Activated T-cell treated with anti-CD3 and anti-CD28 coated beads, Interleukin-2, amount 50 U/mL, for 72 hours (primary cell): ENCODE measurements around the gene IL36RN. TPM values are rescaled to one million over a fixed set of nuclear protein-coding genes. Genes with fewer than 3 reads are reported as not detected.

Source experiments
- ATAC-seq, 2 donors: fragments of 150-1000 bp; cut with Tn5 transposase; replicated peaks in 1 of 2; 2 replicates each; pipeline ENCODE4 v1.10.0; 2021; ENCODE audit warnings: moderate library complexity in 2 of 2, mild to moderate bottlenecking in 1 of 2
- DNase-seq, 2 donors: peaks; one replicate each; pipeline ENCODE4 v3.0.0; 2021 to 2022; ENCODE audit warnings: mixed read lengths in 1 of 2
- H3K27ac Mint-ChIP-seq: one replicate; pipeline ENCODE4 v1.8.0; 2022; ENCODE audit warnings: mild to moderate bottlenecking, moderate library complexity, mixed read lengths
- H3K27me3 Mint-ChIP-seq: one replicate; pipeline ENCODE4 v1.8.0; 2022; ENCODE audit warnings: low read depth, mixed read lengths
- H3K36me3 Mint-ChIP-seq, 2 donors: one replicate each; pipeline ENCODE4 v1.8.0; 2022; ENCODE audit warnings: mixed read lengths in 2 of 2, mild to moderate bottlenecking in 1 of 2; ENCODE audit not compliant: insufficient read depth in 2 of 2
- H3K4me1 Mint-ChIP-seq: one replicate; pipeline ENCODE4 v1.8.0; 2022; ENCODE audit warnings: low read depth, mixed read lengths
- H3K4me3 Mint-ChIP-seq, 2 donors: one replicate each; pipeline ENCODE4 v1.8.0; 2022; ENCODE audit warnings: mild to moderate bottlenecking in 2 of 2, mixed read lengths in 2 of 2, moderate library complexity in 2 of 2
- H3K9me3 Mint-ChIP-seq, 2 donors: one replicate each; pipeline ENCODE4 v1.8.0; 2022; ENCODE audit warnings: mixed read lengths in 2 of 2
- total RNA-seq, 2 donors: library from RNA; stranded (reverse); gene quantifications; one replicate each; pipeline ENCODE4 v1.2.3, GENCODE V29; 2022

IL36RN gene
- total RNA-seq, 2 donors from 2014 or later, result not detected

- H3K9me3 Mint-ChIP-seq, result peaks cover 16 to 26% of the 10 kb centered on the region in 2 donors
- peaks cover 11 to 29% of the 10 kb centered on the region in 2 donors for H3K36me3 Mint-ChIP-seq
- DNase-seq (no peak), ATAC-seq (no peak)
- no peak overlapping the region for H3K4me3 Mint-ChIP-seq
- no peak overlapping the region for H3K27ac Mint-ChIP-seq
- H3K27me3 Mint-ChIP-seq, result no peaks in the 10 kb centered on the region
- peaks cover 6% of the 10 kb centered on the region for H3K4me1 Mint-ChIP-seq
Observed at GRCh38 chr2:113054066-113054465, 4.9 kb upstream of the IL36RN start.

DNA sequence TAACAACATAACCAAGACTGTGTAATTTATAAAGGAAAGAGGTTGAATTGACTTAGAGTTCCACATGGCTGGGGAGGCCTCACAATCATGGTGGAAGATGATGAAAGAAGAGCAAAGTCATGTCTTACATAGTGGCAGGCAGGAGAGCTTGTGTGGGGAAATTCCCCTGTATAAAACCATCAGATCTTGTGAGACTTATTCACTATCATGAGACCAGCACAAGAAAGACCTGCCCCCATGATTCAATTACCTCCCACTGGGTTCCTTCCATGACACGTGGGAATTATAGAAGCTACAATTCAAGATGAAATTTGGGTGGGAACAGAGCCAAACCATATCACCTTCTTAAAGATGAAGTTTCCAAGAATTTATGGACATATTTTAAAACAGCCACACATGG lies 2.5 kb upstream of the IL36RN start:
- H3K9me3 Mint-ChIP-seq, result peaks cover 16 to 22% of the 10 kb centered on the region in 2 donors
- H3K4me3 Mint-ChIP-seq, result no peak overlapping the region
- no peak overlapping the region for H3K27ac Mint-ChIP-seq
- peaks cover 11 to 29% of the 10 kb centered on the region in 2 donors for H3K36me3 Mint-ChIP-seq
- no peak for DNase-seq
- H3K4me1 Mint-ChIP-seq, result peaks cover 6% of the 10 kb centered on the region
- no peaks in the 10 kb centered on the region for H3K27me3 Mint-ChIP-seq
- ATAC-seq, result no peak

DNA sequence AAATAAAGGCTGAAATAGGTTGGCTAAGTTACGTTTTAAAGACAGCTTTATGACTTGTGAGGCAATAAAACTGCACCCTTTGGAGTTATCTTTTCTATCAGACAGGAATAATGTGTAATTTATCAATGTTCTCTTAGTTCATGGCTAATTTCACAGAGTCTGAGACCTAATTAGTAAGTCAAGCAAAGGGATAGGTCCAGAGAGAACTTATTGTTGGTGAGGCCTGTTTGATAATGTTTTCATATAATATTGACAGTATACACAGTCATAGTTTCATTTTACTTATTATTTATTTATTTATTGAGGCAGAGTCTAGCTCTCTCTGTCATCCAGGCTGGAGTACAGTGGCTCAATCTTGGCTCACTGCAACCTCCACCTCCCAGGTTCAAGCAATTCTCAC lies 1.9 kb upstream of the IL36RN start:
- Mint-ChIP-seq H3K36me3 (peaks cover 11 to 29% of the 10 kb centered on the region in 2 donors), H3K27me3 (no peaks in the 10 kb centered on the region), H3K9me3 (peaks cover 16 to 22% of the 10 kb centered on the region in 2 donors), H3K27ac (no peak overlapping the region), H3K4me1 (peaks cover 6% of the 10 kb centered on the region), H3K4me3 (no peak overlapping the region)
- ATAC-seq (no peak), DNase-seq (no peak)

GRCh38 chr2:113058411-113058994 lies 495 bp upstream of the IL36RN start:
- DNase-seq (no peak), ATAC-seq (no peak)
- H3K27me3 Mint-ChIP-seq, result no peaks in the 10 kb centered on the region
- H3K36me3 Mint-ChIP-seq, result peaks cover 11 to 27% of the 10 kb centered on the region in 2 donors
- peaks cover 16 to 19% of the 10 kb centered on the region in 2 donors for H3K9me3 Mint-ChIP-seq
- H3K27ac Mint-ChIP-seq, result no peak overlapping the region
- H3K4me3 Mint-ChIP-seq, result no peak overlapping the region
- H3K4me1 Mint-ChIP-seq, result peaks cover 6% of the 10 kb centered on the region

- H3K27me3 Mint-ChIP-seq, result no peaks in the 10 kb centered on the region
- ATAC-seq, result no peak
- peaks cover 7 to 12% of the 10 kb centered on the region in 2 donors for H3K9me3 Mint-ChIP-seq
- DNase-seq, result no peak
- H3K36me3 Mint-ChIP-seq, result peaks cover 3 to 10% of the 10 kb centered on the region in 2 donors
- no peak overlapping the region for H3K27ac Mint-ChIP-seq
- peaks cover 6% of the 10 kb centered on the region for H3K4me1 Mint-ChIP-seq
- no peak overlapping the region for H3K4me3 Mint-ChIP-seq
Observed at GRCh38 chr2:113060396-113060795, 1.4 kb downstream of the IL36RN start.

DNA sequence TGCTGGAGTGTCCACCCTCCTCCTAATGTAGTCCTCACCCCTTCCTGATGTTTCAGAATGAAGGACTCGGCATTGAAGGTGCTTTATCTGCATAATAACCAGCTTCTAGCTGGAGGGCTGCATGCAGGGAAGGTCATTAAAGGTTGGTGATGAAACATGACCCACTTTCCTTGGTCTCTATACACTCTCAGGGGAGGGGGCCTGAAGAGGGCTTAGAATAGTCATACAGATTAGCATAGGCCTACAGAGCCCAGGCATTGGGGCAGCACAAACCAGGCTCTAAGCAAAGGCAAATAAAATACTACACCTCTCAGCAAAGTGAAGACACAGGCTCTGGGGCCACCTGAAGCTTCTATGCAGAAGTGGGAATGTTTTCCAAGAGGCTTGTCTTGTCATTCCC lies 1.8 kb downstream of the IL36RN start:
- Mint-ChIP-seq H3K27me3 (no peaks in the 10 kb centered on the region), H3K27ac (no peak overlapping the region), H3K4me3 (no peak overlapping the region), H3K9me3 (peaks cover 3 to 10% of the 10 kb centered on the region in 2 donors), H3K4me1 (peaks cover 6% of the 10 kb centered on the region), H3K36me3 (peaks cover 0 to 6% of the 10 kb centered on the region in 2 donors)
- ATAC-seq (no peak), DNase-seq (no peak)

DNA sequence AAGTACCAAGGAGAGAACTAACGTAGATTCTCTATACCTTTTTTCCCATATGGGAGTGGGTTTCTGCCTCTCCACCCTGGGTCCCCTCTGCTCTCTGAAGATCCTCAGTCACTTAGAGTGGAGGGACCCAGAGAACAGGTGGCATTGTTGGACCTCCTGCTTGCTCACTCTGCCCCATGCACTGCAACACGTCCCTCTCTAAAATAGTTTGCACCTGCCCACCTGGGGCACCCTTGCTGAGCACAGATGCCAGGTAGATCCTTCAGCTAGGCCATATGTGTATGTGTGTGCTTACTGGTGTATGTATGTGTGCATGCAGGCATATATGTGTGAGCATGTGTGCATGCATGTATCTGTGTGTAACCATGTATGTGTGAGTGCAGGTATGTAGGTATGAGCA lies 2.2 kb downstream of the IL36RN start:
- Mint-ChIP-seq H3K9me3 (peaks cover under 1 to 7% of the 10 kb centered on the region in 2 donors), H3K36me3 (peaks cover 0 to 2% of the 10 kb centered on the region in 2 donors), H3K4me3 (no peak overlapping the region), H3K27ac (no peak overlapping the region), H3K4me1 (peaks cover 4% of the 10 kb centered on the region), H3K27me3 (no peaks in the 10 kb centered on the region)
- DNase-seq (no peak), ATAC-seq (no peak)

- DNase-seq, result no peak
- peaks cover 0 to 6% of the 10 kb centered on the region in 2 donors for H3K9me3 Mint-ChIP-seq
- H3K27ac Mint-ChIP-seq, result no peak overlapping the region
- no peak for ATAC-seq
- H3K4me3 Mint-ChIP-seq, result no peak overlapping the region
- no peaks in the 10 kb centered on the region for H3K27me3 Mint-ChIP-seq
- H3K4me1 Mint-ChIP-seq, result no peaks in the 10 kb centered on the region
- H3K36me3 Mint-ChIP-seq, result no peaks in the 10 kb centered on the region
Observed at GRCh38 chr2:113061896-113062770, 3.1 kb downstream of the IL36RN start.

DNA sequence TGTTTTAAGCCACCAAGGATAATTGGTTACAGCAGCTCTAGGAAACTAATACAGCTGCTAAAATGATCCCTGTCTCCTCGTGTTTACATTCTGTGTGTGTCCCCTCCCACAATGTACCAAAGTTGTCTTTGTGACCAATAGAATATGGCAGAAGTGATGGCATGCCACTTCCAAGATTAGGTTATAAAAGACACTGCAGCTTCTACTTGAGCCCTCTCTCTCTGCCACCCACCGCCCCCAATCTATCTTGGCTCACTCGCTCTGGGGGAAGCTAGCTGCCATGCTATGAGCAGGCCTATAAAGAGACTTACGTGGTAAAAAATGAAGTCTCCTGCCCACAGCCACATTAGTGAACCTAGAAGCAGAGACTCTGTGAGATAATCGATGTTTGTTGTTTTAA lies 5.3 kb downstream of the IL36RN start:
- H3K4me1 Mint-ChIP-seq, result no peaks in the 10 kb centered on the region
- ATAC-seq (no peak), DNase-seq (no peak)
- H3K27ac Mint-ChIP-seq, result no peak overlapping the region
- peaks cover 4% of the 10 kb centered on the region for H3K27me3 Mint-ChIP-seq
- no peaks in the 10 kb centered on the region for H3K36me3 Mint-ChIP-seq
- no peak overlapping the region for H3K4me3 Mint-ChIP-seq
- H3K9me3 Mint-ChIP-seq, result peaks cover 0 to 6% of the 10 kb centered on the region in 2 donors

- no peak for ATAC-seq
- H3K27ac Mint-ChIP-seq, result no peak overlapping the region
- peaks cover 0 to 6% of the 10 kb centered on the region in 2 donors for H3K9me3 Mint-ChIP-seq
- H3K4me1 Mint-ChIP-seq, result no peaks in the 10 kb centered on the region
- H3K36me3 Mint-ChIP-seq, result no peaks in the 10 kb centered on the region
- H3K27me3 Mint-ChIP-seq, result peaks cover 11% of the 10 kb centered on the region
- H3K4me3 Mint-ChIP-seq, result no peak overlapping the region
- DNase-seq, result no peak
Observed at GRCh38 chr2:113064898-113065297, 5.9 kb downstream of the IL36RN start.

- DNase-seq (no peak), ATAC-seq (no peak)
- Mint-ChIP-seq H3K4me1 (no peaks in the 10 kb centered on the region), H3K9me3 (peaks cover 0 to 6% of the 10 kb centered on the region in 2 donors), H3K4me3 (no peak within 1 kb of the TSS), H3K27ac (no peak within 1 kb of the TSS), H3K27me3 (peaks cover 13% of the 10 kb centered on the region), H3K36me3 (no peaks in the 10 kb centered on the region)
Observed at GRCh38 chr2:113067681-113068080, 8.7 kb downstream of the IL36RN start, which contains the start of gene IL1F10. Gene IL1F10, plus strand, starts transcription at chr2:113067970. Its CDS starts 4,769 bp downstream, at chr2:113072739.

GRCh38 chr2:113068249-113068648 lies 9.3 kb downstream of the IL36RN start:
- no peaks in the 10 kb centered on the region for H3K36me3 Mint-ChIP-seq
- no peak overlapping the region for H3K27ac Mint-ChIP-seq
- ATAC-seq (no peak), DNase-seq (no peak)
- peaks cover 13% of the 10 kb centered on the region for H3K27me3 Mint-ChIP-seq
- no peak overlapping the region for H3K4me3 Mint-ChIP-seq
- peaks cover 0 to 6% of the 10 kb centered on the region in 2 donors for H3K9me3 Mint-ChIP-seq
- no peaks in the 10 kb centered on the region for H3K4me1 Mint-ChIP-seq

DNA sequence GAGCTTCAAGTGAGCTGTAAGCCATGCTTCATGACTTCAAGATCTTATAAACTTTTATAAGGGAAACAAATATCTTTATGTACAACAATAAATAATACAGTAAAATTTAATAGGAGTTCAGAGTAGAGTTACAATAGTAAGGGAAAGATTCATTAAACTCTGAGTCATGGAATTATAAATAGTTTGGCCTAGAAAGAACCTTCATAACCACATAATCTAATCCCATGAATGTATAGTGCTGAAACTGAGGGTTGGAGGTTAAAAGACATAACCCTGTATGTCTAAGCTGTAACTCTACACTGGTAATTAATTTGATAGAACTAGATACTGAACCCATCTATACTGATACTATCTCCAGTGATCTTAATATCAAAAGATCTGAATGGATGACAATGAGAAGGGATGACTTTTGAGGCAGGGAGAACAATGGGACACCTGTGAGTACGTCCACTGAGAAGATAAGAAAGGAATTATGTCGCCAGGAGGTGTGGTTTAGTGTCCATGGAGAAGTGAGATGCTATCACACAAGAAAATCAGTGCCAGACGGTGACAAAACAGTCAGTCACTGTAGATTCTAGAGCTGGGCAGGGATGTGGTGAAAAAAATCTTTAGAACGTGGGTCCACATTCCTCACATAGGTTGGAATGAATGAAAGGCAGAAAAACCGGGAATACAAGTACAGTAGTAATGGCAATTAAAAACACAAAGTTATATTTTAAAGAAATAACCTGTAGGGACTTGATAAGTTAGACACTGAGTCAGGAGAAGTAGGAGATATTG lies 9.9 kb downstream of the IL36RN start:
- ATAC-seq (no peak), DNase-seq (no peak)
- Mint-ChIP-seq H3K4me3 (no peak overlapping the region), H3K36me3 (no peaks in the 10 kb centered on the region), H3K27ac (no peak overlapping the region), H3K27me3 (peaks cover 13% of the 10 kb centered on the region), H3K4me1 (no peaks in the 10 kb centered on the region), H3K9me3 (peaks cover 0 to 6% of the 10 kb centered on the region in 2 donors)
